Common myeloid progenitor, CD34-positive (primary cell): Measurements from ENCODE around the gene ARFRP1.

Source experiments
- CTCF ChIA-PET: fragments of 350-600 bp; sonication (Branson Sonifier 250); formaldehyde crosslinking; loops from one replicate; lab custom pipeline; 2021; ENCODE audit warnings: antibody characterized with exemption; lab: Charles Lee
- POLR2A ChIA-PET: fragments of 350-600 bp; sonication (Branson Sonifier 250); formaldehyde crosslinking; loops from one replicate; lab custom pipeline; 2021; ENCODE audit warnings: antibody characterized with exemption; lab: Charles Lee
- DNase-seq, 3 donors: peaks; one replicate each; pipeline versions ENCODE4 v3.0.0 to v3.0.0-alpha.2; 2013
- H3K27ac ChIP-seq, 2 experiments: 1 replicate in 1 of 2; 2 replicates in 1 of 2; pipeline ENCODE4 v1.7.0; 2013; ENCODE audit warnings: inconsistent platforms in 2 of 2, low read length in 2 of 2, mild to moderate bottlenecking in 2 of 2, low read depth in 1 of 2, moderate library complexity in 1 of 2; ENCODE audit not compliant: severe bottlenecking in 2 of 2, insufficient read depth in 1 of 2, poor library complexity in 1 of 2
- H3K27me3 ChIP-seq, 5 experiments: replicated peaks in 2 of 5; 1 replicate in 3 of 5; 2 replicates in 2 of 5; pipeline versions ENCODE4 v1.6.1 to v1.7.0; 2013; ENCODE audit warnings: low read length in 4 of 5, mild to moderate bottlenecking in 2 of 5, moderate library complexity in 2 of 5, inconsistent platforms in 1 of 5; ENCODE audit not compliant: insufficient read depth in 5 of 5, control insufficient read depth in 4 of 5
- H3K36me3 ChIP-seq, 4 experiments: 1 replicate in 2 of 4; 2 replicates in 2 of 4; pipeline versions ENCODE4 v1.6.1 to v1.7.0; 2013; ENCODE audit warnings: low read length in 3 of 4, control low read depth in 1 of 4, mild to moderate bottlenecking in 1 of 4; ENCODE audit not compliant: control insufficient read depth in 4 of 4, insufficient read depth in 4 of 4
- H3K4me1 ChIP-seq, 4 experiments: 1 replicate in 3 of 4; 2 replicates in 1 of 4; pipeline versions ENCODE4 v1.6.1 to v1.7.1; 2013; ENCODE audit warnings: low read length in 3 of 4, mild to moderate bottlenecking in 3 of 4, control low read depth in 1 of 4, inconsistent platforms in 1 of 4, moderate library complexity in 1 of 4; ENCODE audit not compliant: control insufficient read depth in 4 of 4, insufficient read depth in 4 of 4; ENCODE audit errors: control extremely low read depth in 1 of 4
- H3K4me3 ChIP-seq, 7 experiments: 1 replicate in 4 of 7; 2 replicates in 3 of 7; pipeline versions ENCODE4 v1.5.1 to v1.7.0; 2013; ENCODE audit warnings: mild to moderate bottlenecking in 7 of 7, low read length in 6 of 7, moderate library complexity in 6 of 7, inconsistent platforms in 2 of 7, low read depth in 2 of 7, control low read depth in 1 of 7; ENCODE audit not compliant: insufficient read depth in 4 of 7, control insufficient read depth in 1 of 7; ENCODE audit errors: extremely low read depth in 1 of 7
- H3K9me3 ChIP-seq, 5 experiments: 1 replicate in 4 of 5; 2 replicates in 1 of 5; pipeline versions ENCODE4 v1.6.1 to v1.7.1; 2013; ENCODE audit warnings: low read length in 4 of 5, mild to moderate bottlenecking in 2 of 5, inconsistent platforms in 1 of 5, low read depth in 1 of 5, moderate library complexity in 1 of 5; ENCODE audit not compliant: control insufficient read depth in 4 of 5, insufficient read depth in 2 of 5; ENCODE audit errors: control extremely low read depth in 1 of 5
- WGBS: methylation state at CpG from one replicate; pipeline ENCODE4 v1.1.5; 2013; ENCODE audit not compliant: insufficient coverage; 5-methylcytosine and 5-hydroxymethylcytosine counted together

Gene ARFRP1

GRCh38 chr20:63706027-63706695, 1.6 kb downstream of the ARFRP1 start:
- 97% methylated on average over 11 of the region's 12 CpGs for WGBS
- H3K27me3 ChIP-seq, result no peaks in the 10 kb centered on the region
- peak overlapping the region; percentile 12 to 77 for H3K27ac ChIP-seq
- H3K36me3 ChIP-seq, result peaks cover 5 to 46% (median 34%) of the 10 kb centered on the region in 4 experiments
- CTCF ChIA-PET, result interaction anchor here (0.7 to 1.8 kb wide), 6 partner anchors 23 to 190 kb away, joined by 3 to 5 read pairs (median 4); no protein-coding TSS in a partner anchor
- peaks cover 6 to 29% (median 24%) of the 10 kb centered on the region in 4 experiments for H3K4me1 ChIP-seq
- POLR2A ChIA-PET, result interaction anchor here (0.9 to 1.1 kb wide), 2 partner anchors 9 to 158 kb away, joined by 3 read pairs; no protein-coding TSS in a partner anchor
- H3K4me3 ChIP-seq, result peak overlapping the region in 6 of 7 experiments; percentile 67 to 90 (median 84)
- H3K9me3 ChIP-seq, result no peaks in the 10 kb centered on the region
- DNase-seq, result no peak

GRCh38 chr20:63705232-63706026, 2.3 kb downstream of the ARFRP1 start:
- WGBS, result 100% methylated on average over 7 of the region's 8 CpGs
- Histone ChIP-seq H3K27me3 (no peaks in the 10 kb centered on the region), H3K4me3 (no peak overlapping the region), H3K27ac (peak overlapping the region in 1 of 2 experiments; percentile 77), H3K9me3 (no peaks in the 10 kb centered on the region), H3K36me3 (peaks cover 5 to 38% (median 31%) of the 10 kb centered on the region in 4 experiments), H3K4me1 (peaks cover 6 to 29% (median 24%) of the 10 kb centered on the region in 4 experiments)
- DNase-seq, result no peak
- CTCF ChIA-PET, result interaction anchor here (0.7 to 1.8 kb wide), 6 partner anchors 22 to 191 kb away, joined by 3 to 5 read pairs (median 4); no protein-coding TSS in a partner anchor
- POLR2A ChIA-PET, result interaction anchor here (0.6 to 0.9 kb wide), 2 partner anchors 8 to 21 kb away, joined by 3 to 8 read pairs; no protein-coding TSS in a partner anchor

DNA sequence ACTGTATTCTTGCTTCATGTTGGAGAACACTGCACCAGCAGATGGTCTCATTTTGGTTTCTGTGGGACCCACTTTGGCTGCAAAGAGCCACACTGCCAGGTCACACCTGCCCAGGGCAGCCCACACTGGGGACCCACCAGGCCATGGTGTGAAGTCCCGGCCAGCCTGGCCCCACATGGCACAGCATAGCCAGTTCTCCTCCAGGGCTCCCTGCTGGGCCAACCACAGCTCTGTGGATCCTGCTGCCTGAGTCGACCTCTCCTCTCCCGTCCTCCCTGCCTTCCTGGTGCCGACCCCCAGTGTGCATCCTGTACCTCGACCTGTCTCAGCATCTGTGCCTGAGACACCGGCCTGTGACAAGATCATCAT, 3.0 kb downstream of the ARFRP1 start:
- DNase-seq, result no peak
- 93% methylated on average over 6 of the region's 6 CpGs for WGBS
- no peaks in the 10 kb centered on the region for H3K27me3 ChIP-seq
- CTCF ChIA-PET, result interaction anchor here (1.3 kb wide), 1 partner anchor 81 kb away, joined by 3 read pairs; no protein-coding TSS in a partner anchor
- peaks cover 5 to 37% (median 34%) of the 10 kb centered on the region in 4 experiments for H3K36me3 ChIP-seq
- no peak overlapping the region for H3K27ac ChIP-seq
- H3K4me1 ChIP-seq, result peaks cover 6 to 29% (median 24%) of the 10 kb centered on the region in 4 experiments
- H3K9me3 ChIP-seq, result no peaks in the 10 kb centered on the region
- POLR2A ChIA-PET, result no interaction called here
- H3K4me3 ChIP-seq, result no peak overlapping the region

DNA sequence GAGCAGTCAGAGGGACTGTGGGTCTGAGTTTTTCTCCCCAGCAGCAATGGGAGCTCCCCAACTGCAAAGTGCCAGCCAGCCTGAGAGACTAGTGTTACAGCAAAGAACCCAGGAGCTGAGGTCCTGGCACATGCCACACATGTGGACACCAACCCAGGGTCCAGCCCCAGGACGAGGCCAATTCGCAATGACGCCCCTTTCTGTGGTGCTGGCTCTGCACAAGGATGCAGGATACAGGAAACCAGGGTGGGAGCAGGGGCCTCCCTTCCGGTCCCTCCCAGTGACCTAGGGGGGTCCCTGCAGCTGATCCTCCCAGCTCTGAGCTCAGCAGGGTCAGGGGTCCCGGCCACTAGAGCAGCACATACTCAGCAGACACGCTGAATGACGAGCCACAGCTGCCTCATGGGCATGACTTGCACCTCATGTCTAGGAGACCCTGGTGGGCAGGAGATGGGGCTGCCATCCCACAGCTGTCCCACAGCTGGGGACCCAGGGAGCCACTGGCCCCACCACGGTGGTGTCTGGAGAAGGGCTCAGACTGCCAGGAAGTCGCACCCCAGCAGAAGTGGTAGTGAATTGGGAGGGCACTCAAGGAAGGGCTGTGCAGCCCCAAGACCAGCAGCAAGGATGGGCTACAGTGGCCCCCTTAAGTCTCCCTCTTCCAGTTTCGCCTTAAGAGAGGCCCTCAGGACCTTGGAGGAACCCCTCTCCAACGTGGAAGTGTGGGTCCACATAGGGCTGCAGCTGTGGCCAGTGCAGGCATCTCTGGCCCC, 3.6 kb downstream of the ARFRP1 start:
- 96% methylated on average over 11 of the region's 11 CpGs for WGBS
- no peak for DNase-seq
- POLR2A ChIA-PET, result no interaction called here
- H3K27me3 ChIP-seq, result no peaks in the 10 kb centered on the region
- H3K4me1 ChIP-seq, result peaks cover 6 to 27% (median 24%) of the 10 kb centered on the region in 4 experiments
- no peak overlapping the region for H3K4me3 ChIP-seq
- CTCF ChIA-PET, result interaction anchor here (1.3 kb wide), 1 partner anchor 82 kb away, joined by 3 read pairs; no protein-coding TSS in a partner anchor
- H3K36me3 ChIP-seq, result peaks cover 5 to 36% (median 32%) of the 10 kb centered on the region in 4 experiments
- no peaks in the 10 kb centered on the region for H3K9me3 ChIP-seq
- H3K27ac ChIP-seq, result no peak overlapping the region

DNA sequence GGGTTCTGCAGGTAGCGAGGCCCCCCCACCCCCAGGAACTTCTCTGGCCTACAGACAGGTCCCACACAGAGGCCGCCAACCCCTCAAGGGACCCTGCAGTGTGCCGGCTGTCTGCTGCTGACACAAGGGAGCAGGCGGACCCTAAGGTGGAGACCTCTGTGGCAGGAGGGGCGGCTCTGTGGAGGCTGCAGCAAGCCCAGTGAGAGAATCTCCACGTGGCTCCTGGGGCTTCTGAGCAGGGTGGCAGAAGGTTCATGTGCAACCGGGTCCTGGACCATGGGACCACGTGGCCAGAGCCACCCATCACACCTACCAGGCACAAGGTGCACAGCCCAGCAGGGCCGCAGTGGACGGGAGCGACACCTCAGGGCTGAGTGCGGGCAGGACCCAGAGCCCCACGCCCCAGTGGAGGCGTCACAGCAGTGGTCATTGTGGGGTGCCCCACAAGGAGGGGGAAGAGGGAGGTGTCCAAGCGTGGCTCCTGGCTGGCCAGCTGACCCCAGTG, 4.3 kb downstream of the ARFRP1 start:
- ChIA-PET CTCF (interaction anchor here (1.3 kb wide), 1 partner anchor 82 kb away, joined by 3 read pairs; no protein-coding TSS in a partner anchor), POLR2A (no interaction called here)
- Histone ChIP-seq H3K27me3 (no peaks in the 10 kb centered on the region), H3K4me1 (peaks cover 6 to 20% (median 17%) of the 10 kb centered on the region in 4 experiments), H3K9me3 (no peaks in the 10 kb centered on the region), H3K27ac (no peak overlapping the region), H3K36me3 (peaks cover 5 to 34% (median 30%) of the 10 kb centered on the region in 4 experiments), H3K4me3 (no peak overlapping the region)
- DNase-seq, result no peak
- WGBS, result 97% methylated on average over 15 of the region's 15 CpGs

DNA sequence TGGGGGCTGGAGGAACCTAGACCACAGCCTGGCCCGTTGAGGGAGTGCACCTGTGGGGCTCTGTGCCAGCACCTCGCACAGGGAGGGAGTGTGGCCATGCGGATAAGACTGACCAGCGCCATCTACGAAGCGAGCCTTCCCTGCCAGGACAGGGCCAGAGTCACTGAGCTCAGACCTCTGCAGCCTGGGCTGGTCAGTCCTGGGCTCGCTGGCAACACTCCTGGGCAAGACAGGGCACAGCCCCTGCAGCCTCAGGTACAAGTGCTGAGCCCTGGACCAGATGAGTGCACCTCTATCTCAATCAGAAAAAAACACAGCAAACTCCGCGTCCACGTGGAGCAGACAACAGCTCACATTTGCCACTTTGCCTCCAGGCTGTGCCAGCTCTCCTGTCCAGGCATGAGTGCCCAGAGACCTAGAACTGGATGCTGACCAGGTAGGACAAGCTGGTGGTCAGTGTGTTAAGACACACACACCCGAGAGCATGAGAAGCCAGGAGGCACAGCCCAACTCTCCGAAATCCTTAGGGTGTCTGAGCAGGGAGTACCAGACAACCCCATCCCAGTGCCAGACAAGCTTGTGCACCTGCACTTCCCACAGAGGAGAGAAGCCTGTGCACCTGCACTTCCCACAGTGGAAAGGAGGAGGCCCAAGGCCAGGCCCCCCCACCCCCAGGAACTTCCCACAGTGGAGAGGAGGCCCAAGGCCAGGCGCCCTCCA, 4.9 kb downstream of the ARFRP1 start:
- Histone ChIP-seq H3K27ac (no peak overlapping the region), H3K4me1 (peaks cover 6 to 18% (median 15%) of the 10 kb centered on the region in 4 experiments), H3K4me3 (no peak overlapping the region), H3K36me3 (peaks cover 5 to 34% (median 30%) of the 10 kb centered on the region in 4 experiments), H3K27me3 (no peaks in the 10 kb centered on the region), H3K9me3 (no peaks in the 10 kb centered on the region)
- ChIA-PET CTCF (interaction anchor here (1.1 kb wide), 1 partner anchor 162 kb away, joined by 4 read pairs; no protein-coding TSS in a partner anchor), POLR2A (no interaction called here)
- DNase-seq, result no peak
- 88% methylated on average over 11 of the region's 13 CpGs for WGBS
